Parathyroid adenoma (tissue), 2 donors: ENCODE data around the gene ACTRT2.
A peak's percentile ranks its signal among the peaks of the same experiment; 100 is the strongest.

Source experiments
- H2AFZ ChIP-seq: fragments of 300-600 bp; sonication (generic); one replicate; pipeline ENCODE4 v1.7.0; 2017; ENCODE audit warnings: antibody characterized with exemption, mild to moderate bottlenecking
- H3K27ac ChIP-seq: fragments of 300-600 bp; sonication (generic); one replicate; pipeline ENCODE4 v1.7.0; 2017
- H3K27me3 ChIP-seq: fragments of 300-600 bp; sonication (generic); one replicate; pipeline ENCODE4 v1.7.0; 2017; ENCODE audit warnings: low read length; ENCODE audit not compliant: control insufficient read depth, insufficient read depth
- H3K36me3 ChIP-seq: fragments of 300-600 bp; sonication (generic); one replicate; pipeline ENCODE4 v1.7.0; 2017; ENCODE audit warnings: low read length; ENCODE audit not compliant: control insufficient read depth, insufficient read depth
- H3K4me1 ChIP-seq: fragments of 300-600 bp; sonication (generic); one replicate; pipeline ENCODE4 v1.7.0; 2017; ENCODE audit warnings: control low read depth
- H3K4me2 ChIP-seq: fragments of 300-600 bp; sonication (generic); one replicate; pipeline ENCODE4 v1.7.0; 2017; ENCODE audit warnings: low read length
- H3K4me3 ChIP-seq: fragments of 300-600 bp; sonication (generic); one replicate; pipeline ENCODE4 v1.7.0; 2017; ENCODE audit warnings: low read depth, low read length
- H3K79me2 ChIP-seq: fragments of 300-600 bp; sonication (generic); one replicate; pipeline ENCODE4 v1.7.0; 2017; ENCODE audit warnings: control low read depth
- H3K9ac ChIP-seq: fragments of 300-600 bp; sonication (generic); one replicate; pipeline ENCODE4 v1.7.0; 2017; ENCODE audit warnings: mild to moderate bottlenecking
- H3K9me3 ChIP-seq: fragments of 300-600 bp; sonication (generic); one replicate; pipeline ENCODE4 v1.7.0; 2017; ENCODE audit warnings: low read length; ENCODE audit not compliant: control insufficient read depth
- CTCF ChIP-seq: fragments of 300-600 bp; sonication (generic); IDR thresholded peaks from one replicate; pipeline ENCODE4 v1.7.0; 2017; ENCODE audit warnings: antibody characterized with exemption, mild to moderate bottlenecking
- donor health status: primary hyperparathyroidism.

The ACTRT2 gene

GRCh38 chr1:3011127-3011526 is 10.1 kb upstream of the ACTRT2 start:
- H2AFZ ChIP-seq = no peak overlapping the region
- H3K9ac ChIP-seq = no peak overlapping the region
- H3K79me2 ChIP-seq = no peaks in the 10 kb centered on the region
- H3K4me2 ChIP-seq = no peak overlapping the region
- no peaks in the 10 kb centered on the region for H3K4me1 ChIP-seq
- no peaks in the 10 kb centered on the region for H3K36me3 ChIP-seq
- no peaks in the 10 kb centered on the region for H3K9me3 ChIP-seq
- H3K27me3 ChIP-seq = no peaks in the 10 kb centered on the region
- TF ChIP-seq CTCF = no peak
- no peak overlapping the region for H3K27ac ChIP-seq
- H3K4me3 ChIP-seq = no peak overlapping the region

GRCh38 chr1:3011631-3012455 is 9.4 kb upstream of the ACTRT2 start:
- no peak overlapping the region for H3K27ac ChIP-seq
- H3K79me2 ChIP-seq = no peaks in the 10 kb centered on the region
- no peaks in the 10 kb centered on the region for H3K27me3 ChIP-seq
- H2AFZ ChIP-seq = no peak overlapping the region
- H3K9me3 ChIP-seq = no peaks in the 10 kb centered on the region
- no peaks in the 10 kb centered on the region for H3K36me3 ChIP-seq
- no peaks in the 10 kb centered on the region for H3K4me1 ChIP-seq
- H3K4me3 ChIP-seq = no peak overlapping the region
- no peak overlapping the region for H3K4me2 ChIP-seq
- no peak for TF ChIP-seq CTCF
- no peak overlapping the region for H3K9ac ChIP-seq

- Histone ChIP-seq H3K9me3 (no peaks in the 10 kb centered on the region), H3K4me2 (no peak overlapping the region), H3K4me3 (no peak overlapping the region), H3K79me2 (no peaks in the 10 kb centered on the region), H3K36me3 (no peaks in the 10 kb centered on the region), H3K4me1 (no peaks in the 10 kb centered on the region), H2AFZ (no peak overlapping the region), H3K9ac (no peak overlapping the region), H3K27me3 (no peaks in the 10 kb centered on the region), H3K27ac (no peak overlapping the region)
- peak; percentile 13 for TF ChIP-seq CTCF
Measured at GRCh38 chr1:3012456-3013291, 8.6 kb upstream of the ACTRT2 start.

- no peaks in the 10 kb centered on the region for H3K9me3 ChIP-seq
- H3K27ac ChIP-seq = no peak overlapping the region
- H3K9ac ChIP-seq = no peak overlapping the region
- H2AFZ ChIP-seq = no peak overlapping the region
- H3K4me2 ChIP-seq = no peak overlapping the region
- H3K4me1 ChIP-seq = no peaks in the 10 kb centered on the region
- no peaks in the 10 kb centered on the region for H3K36me3 ChIP-seq
- no peaks in the 10 kb centered on the region for H3K79me2 ChIP-seq
- H3K27me3 ChIP-seq = no peaks in the 10 kb centered on the region
- no peak for TF ChIP-seq CTCF
- no peak overlapping the region for H3K4me3 ChIP-seq
Measured at GRCh38 chr1:3013371-3014049, 7.8 kb upstream of the ACTRT2 start.
